ENCODE results near the gene ANKRD40.
"Not testable (repeated sequence)": the region's sequence is repeated elsewhere in the genome, so short reads cannot be mapped to it uniquely, and the experiment has no call there.

The ANKRD40 gene

GRCh38 chr17:50685691-50686493, 21.8 kb downstream of the ANKRD40 start:
- no peak for DNase-seq

GRCh38 chr17:50685334-50685665, 22.4 kb downstream of the ANKRD40 start:
- no peak for DNase-seq

GRCh38 chr17:50684612-50685333, 22.9 kb downstream of the ANKRD40 start:
- DNase-seq: peak; percentile 73

GRCh38 chr17:50684288-50684611, 23.5 kb downstream of the ANKRD40 start:
- DNase-seq: no peak

GRCh38 chr17:50683434-50684287, 24.1 kb downstream of the ANKRD40 start:
- DNase-seq: no peak

GRCh38 chr17:50682938-50683337, 24.8 kb downstream of the ANKRD40 start:
- DNase-seq: no peak

GRCh38 chr17:50682441-50682840, 25.3 kb downstream of the ANKRD40 start:
- no peak for DNase-seq

- peak; percentile 17 for DNase-seq
Measured at GRCh38 chr17:50681263-50682200, 26.2 kb downstream of the ANKRD40 start.

- not testable (repeated sequence) for DNase-seq
Measured at GRCh38 chr17:50680543-50681262, 27.0 kb downstream of the ANKRD40 start.

GRCh38 chr17:50680126-50680525, 27.6 kb downstream of the ANKRD40 start:
- no peak for DNase-seq

GRCh38 chr17:50679008-50679544, 28.6 kb downstream of the ANKRD40 start:
- no peak for DNase-seq

- DNase-seq: no peak
Measured at GRCh38 chr17:50677851-50678375, 29.8 kb downstream of the ANKRD40 start.

GRCh38 chr17:50676065-50676975, 31.4 kb downstream of the ANKRD40 start:
- no peak for DNase-seq

GRCh38 chr17:50675627-50676026, 32.1 kb downstream of the ANKRD40 start:
- DNase-seq: no peak

GRCh38 chr17:50675190-50675589, 32.5 kb downstream of the ANKRD40 start:
- no peak for DNase-seq

- DNase-seq: no peak
Measured at GRCh38 chr17:50672831-50673551, 34.7 kb downstream of the ANKRD40 start.

GRCh38 chr17:50672071-50672470, 35.6 kb downstream of the ANKRD40 start:
- no peak for DNase-seq

- DNase-seq: no peak
Measured at GRCh38 chr17:50668838-50669581, 38.7 kb downstream of the ANKRD40 start.

Data from DMS153 (cell line).